ENCODE measurements around the gene PKN3. TPM values are rescaled to one million over a fixed set of nuclear protein-coding genes. Genes with fewer than 3 reads are reported as not detected.

PKN3 gene
- total RNA-seq, 1 donor from 2014 or later: 4.4 TPM

GRCh38 chr9:128683340-128684064, 18.8 kb upstream of the PKN3 start:
- Histone ChIP-seq H3K27me3 (no peaks in the 10 kb centered on the region), H3F3A (ENCODE audit: low read depth) (peaks cover 49% of the 10 kb centered on the region), H3K36me3 (no peaks in the 10 kb centered on the region), H3K9me3 (ENCODE audit: low read depth) (no peaks in the 10 kb centered on the region), H3K27ac (peak overlapping the region; percentile 91), H3K4me3 (peak overlapping the region; percentile 88), H3K4me1 (peaks cover 34% of the 10 kb centered on the region), H3K9ac (peak overlapping the region; percentile 62), H4K20me1 (ENCODE audit: low read depth) (peaks cover 33% of the 10 kb centered on the region), H3K4me2 (peak overlapping the region; percentile 92), H3K79me2 (ENCODE audit: low read depth) (peaks cover 49% of the 10 kb centered on the region), H2AFZ (replicated peaks) (peak overlapping the region; percentile 65)
- peak overlapping the region; percentile 89 for H3K27ac Mint-ChIP-seq
- H3K4me3 Mint-ChIP-seq: peak overlapping the region; percentile 95
- peaks cover 50% of the 10 kb centered on the region for H3K4me1 Mint-ChIP-seq
- peaks cover 5% of the 10 kb centered on the region for H3K27me3 Mint-ChIP-seq (ENCODE audit: insufficient read depth, low read depth)
- no peaks in the 10 kb centered on the region for H3K9me3 Mint-ChIP-seq
- no peaks in the 10 kb centered on the region for H3K36me3 Mint-ChIP-seq
- TF ChIP-seq CTCF (IDR thresholded peaks at IDR 0.05) (no peak), EZH2 (IDR thresholded peaks at IDR 0.05) (no peak), EZH2phosphoT487 (IDR thresholded peaks at IDR 0.05) (no peak)
- DNase-seq (ENCODE audit: low spot score): peak; percentile 94

- H3K79me2 ChIP-seq (ENCODE audit: low read depth): peaks cover 51% of the 10 kb centered on the region
- Mint-ChIP-seq H3K9me3 (no peaks in the 10 kb centered on the region), H3K4me1 (peaks cover 50% of the 10 kb centered on the region), H3K27ac (peak overlapping the region; percentile 89), H3K36me3 (no peaks in the 10 kb centered on the region), H3K4me3 (peak overlapping the region; percentile 95), H3K27me3 (ENCODE audit: insufficient read depth, low read depth) (peaks cover 6% of the 10 kb centered on the region)
- H4K20me1 ChIP-seq (ENCODE audit: low read depth): peaks cover 33% of the 10 kb centered on the region
- peaks cover 52% of the 10 kb centered on the region for H3F3A ChIP-seq (ENCODE audit: low read depth)
- TF ChIP-seq EZH2 (IDR thresholded peaks at IDR 0.05): no peak
- TF ChIP-seq CTCF (IDR thresholded peaks at IDR 0.05): no peak
- no peak for TF ChIP-seq EZH2phosphoT487 (IDR thresholded peaks at IDR 0.05)
- H2AFZ ChIP-seq (replicated peaks): no peak overlapping the region
- H3K9ac ChIP-seq: peak overlapping the region; percentile 62
- H3K36me3 ChIP-seq: no peaks in the 10 kb centered on the region
- H3K27ac ChIP-seq: peak overlapping the region; percentile 86
- H3K9me3 ChIP-seq (ENCODE audit: low read depth): no peaks in the 10 kb centered on the region
- peaks cover 34% of the 10 kb centered on the region for H3K4me1 ChIP-seq
- peak overlapping the region; percentile 88 for H3K4me3 ChIP-seq
- H3K27me3 ChIP-seq: no peaks in the 10 kb centered on the region
- no peak for DNase-seq (ENCODE audit: low spot score)
- peak overlapping the region; percentile 92 for H3K4me2 ChIP-seq
These were observed 18.3 kb upstream of the PKN3 start for GRCh38 chr9:128684065-128684324.

GRCh38 chr9:128684325-128685199, 17.7 kb upstream of the PKN3 start:
- no peaks in the 10 kb centered on the region for H3K27me3 ChIP-seq
- Mint-ChIP-seq H3K27ac (peak overlapping the region; percentile 89), H3K27me3 (ENCODE audit: insufficient read depth, low read depth) (peaks cover 6% of the 10 kb centered on the region), H3K9me3 (no peaks in the 10 kb centered on the region), H3K4me3 (peak overlapping the region; percentile 95), H3K4me1 (peaks cover 50% of the 10 kb centered on the region), H3K36me3 (no peaks in the 10 kb centered on the region)
- no peaks in the 10 kb centered on the region for H3K36me3 ChIP-seq
- peaks cover 52% of the 10 kb centered on the region for H3F3A ChIP-seq (ENCODE audit: low read depth)
- no peaks in the 10 kb centered on the region for H3K9me3 ChIP-seq (ENCODE audit: low read depth)
- H3K4me1 ChIP-seq: peaks cover 34% of the 10 kb centered on the region
- peak overlapping the region; percentile 88 for H3K4me3 ChIP-seq
- TF ChIP-seq EZH2phosphoT487 (IDR thresholded peaks at IDR 0.05) (no peak), CTCF (IDR thresholded peaks at IDR 0.05) (no peak), EZH2 (IDR thresholded peaks at IDR 0.05) (no peak)
- H2AFZ ChIP-seq (replicated peaks): no peak overlapping the region
- peak; percentile 85 for DNase-seq (ENCODE audit: low spot score)
- peaks cover 55% of the 10 kb centered on the region for H3K79me2 ChIP-seq (ENCODE audit: low read depth)
- peak overlapping the region; percentile 86 for H3K27ac ChIP-seq
- peak overlapping the region; percentile 92 for H3K4me2 ChIP-seq
- H3K9ac ChIP-seq: peak overlapping the region; percentile 62
- peaks cover 33% of the 10 kb centered on the region for H4K20me1 ChIP-seq (ENCODE audit: low read depth)

Measured in neural progenitor cell (in vitro differentiated cells).